A549 (cell line): ENCODE results near the gene DCP2. TPM values are rescaled to one million over a fixed set of nuclear protein-coding genes. Genes with fewer than 3 reads are reported as not detected.
"Not testable (repeated sequence)": the region's sequence is repeated elsewhere in the genome, so short reads cannot be mapped to it uniquely, and the experiment has no call there.

Source experiments
- ATAC-seq, 2 experiments: fragments of 200-7000 bp in 1 of 2; fragments of >200 bp in 1 of 2; cut with Nextera tagmentation in 1 of 2; cut with Tn5 transposase in 1 of 2; 3 replicates each; pipeline versions ENCODE4 v1.8.0 to v1.9.1; 2018 to 2020; ENCODE audit warnings: mild to moderate bottlenecking in 1 of 2, moderate library complexity in 1 of 2
- CTCF ChIA-PET: fragments of 300-600 bp; sonication (Branson Sonifier 250); formaldehyde crosslinking; extraction: SDS; loops from one replicate; lab custom pipeline; 2021; ENCODE audit warnings: antibody characterized with exemption, inconsistent platforms; lab: Yijun Ruan, JAX
- POLR2A ChIA-PET: fragments of 350-600 bp; formaldehyde crosslinking; extraction: SDS; loops from one replicate; lab custom pipeline; 2021; ENCODE audit warnings: antibody characterized with exemption, inconsistent platforms; lab: Yijun Ruan, JAX
- DNase-seq, 2 experiments: peaks; one replicate each; pipeline versions ENCODE4 v3.0.0 to v3.0.0-alpha.2; 2011 to 2016; ENCODE audit warnings: low read depth in 1 of 2, low spot score in 1 of 2
- FAIRE-seq: peaks from 2 replicates; lab custom pipeline; 2011; peaks lifted over from hg19 to GRCh38; lab: Jason Lieb, UNC
- H3K27ac ChIP-seq, 2 experiments: fragments of >200 bp; sonication (Bioruptor Twin); formaldehyde crosslinking; 3 replicates each; pipeline ENCODE4 v1.5.1; 2016 to 2017
- H3K4me1 ChIP-seq: fragments of >200 bp; sonication (Bioruptor Twin); formaldehyde crosslinking; 3 replicates; pipeline ENCODE4 v1.6.1; 2016
- H3K4me2 ChIP-seq: fragments of >200 bp; sonication (Bioruptor Twin); formaldehyde crosslinking; 3 replicates; pipeline ENCODE4 v1.6.1; 2016
- H3K4me3 ChIP-seq: fragments of >200 bp; sonication (Bioruptor Twin); formaldehyde crosslinking; 3 replicates; pipeline ENCODE4 v1.5.1; 2016
- H3K9me3 ChIP-seq: fragments of >200 bp; sonication (Bioruptor Twin); formaldehyde crosslinking; 3 replicates; pipeline ENCODE4 v1.6.1; 2016
- CBX2 ChIP-seq: fragments of 200-600 bp; sonication (generic); IDR thresholded peaks from 2 replicates; pipeline ENCODE4 v1.6.1; 2016; ENCODE audit warnings: low read depth, mild to moderate bottlenecking, borderline replicate concordance
- CEBPB ChIP-seq, 2 experiments: fragments of >200 bp in 1 of 2; sonication (Bioruptor Twin) in 1 of 2; formaldehyde crosslinking in 1 of 2; IDR thresholded peaks; 2 replicates each; pipeline ENCODE4 v1.6.1; 2012 to 2016
- CHD2 ChIP-seq: fragments of 150-350 bp; IDR thresholded peaks from 2 replicates; pipeline ENCODE4 v1.6.1; 2014; ENCODE audit warnings: low read length; ENCODE audit not compliant: partially characterized antibody
- EP300 ChIP-seq, 2 experiments: fragments of >200 bp; sonication (Bioruptor Twin); formaldehyde crosslinking; IDR thresholded peaks; 2 replicates in 1 of 2; 3 replicates in 1 of 2; pipeline ENCODE4 v1.6.1; 2016 to 2017
- FOSL2 ChIP-seq, 2 experiments: fragments of 450-650 bp in 1 of 2; fragments of >200 bp in 1 of 2; sonication (Bioruptor Twin) in 1 of 2; formaldehyde crosslinking; IDR thresholded peaks; 2 replicates each; pipeline versions ENCODE4 v1.5.0 to v1.6.1; 2016 to 2020; ENCODE audit warnings: mild to moderate bottlenecking in 1 of 2, moderate library complexity in 1 of 2
- GATA3 ChIP-seq: IDR thresholded peaks from 2 replicates; pipeline ENCODE4 v1.6.1; 2012; ENCODE audit warnings: borderline replicate concordance
- HDAC2 ChIP-seq: fragments of 200-600 bp; sonication (generic); IDR thresholded peaks from 2 replicates; pipeline ENCODE4 v1.6.1; 2016
- JUN ChIP-seq, 2 experiments: fragments of >200 bp; sonication (Bioruptor Twin); formaldehyde crosslinking; IDR thresholded peaks; 2 replicates in 1 of 2; 3 replicates in 1 of 2; pipeline ENCODE4 v1.6.1; 2016 to 2017
- JUNB ChIP-seq: fragments of >200 bp; sonication (Bioruptor Twin); formaldehyde crosslinking; IDR thresholded peaks from 2 replicates; pipeline ENCODE4 v1.6.1; 2016
- KDM1A ChIP-seq: fragments of 200-600 bp; sonication (generic); IDR thresholded peaks from 2 replicates; pipeline ENCODE4 v1.6.1; 2016; ENCODE audit warnings: low read depth, mild to moderate bottlenecking
- MAZ ChIP-seq: fragments of 150-350 bp; IDR thresholded peaks from 2 replicates; pipeline ENCODE4 v1.6.1; 2014; ENCODE audit warnings: antibody characterized with exemption, low read depth, low read length, borderline replicate concordance
- RARB ChIP-seq: fragments of 250-450 bp; sonication (Bioruptor Pico); IDR thresholded peaks from 2 replicates; pipeline ENCODE4 v1.8.0; 2021; ENCODE audit warnings: mild to moderate bottlenecking, moderate library complexity
- SMC3 ChIP-seq: fragments of >200 bp; sonication (Bioruptor Twin); formaldehyde crosslinking; IDR thresholded peaks from 3 replicates; pipeline ENCODE4 v1.6.1; 2018; ENCODE audit warnings: inconsistent platforms
- TFCP2L1 ChIP-seq: fragments of 250-450 bp; sonication (Bioruptor Pico); IDR thresholded peaks from 2 replicates; pipeline ENCODE4 v1.5.0; 2021; ENCODE audit warnings: mild to moderate bottlenecking
- ZFP36 ChIP-seq: fragments of 450-650 bp; IDR thresholded peaks from 2 replicates; pipeline ENCODE4 v1.6.1; 2014; ENCODE audit warnings: borderline replicate concordance; ENCODE audit not compliant: partially characterized antibody
- WGBS: methylation state at CpG from one replicate; pipeline ENCODE4 v1.1.6; 2017; ENCODE audit errors: missing lambda C conversion rate; 5-methylcytosine and 5-hydroxymethylcytosine counted together
- polyA plus RNA-seq, 4 experiments: library from polyadenylated mRNA; depleted of rRNA in 3 of 4; stranded (reverse); fragments of >200 nt; fragmentation: RNase III in 1 of 4; extraction: RNeasy Plus Mini Kit Qiagen cat#74134 plus additional on column Dnase treatment in 1 of 4; gene quantifications; 2 replicates in 3 of 4; 3 replicates in 1 of 4; pipeline ENCODE4 v1.2.3, GENCODE V29; 2011 to 2017
- TF ChIP-seq, protein P1 (sequence below): IDR thresholded peaks from 2 replicates; pipeline ENCODE4 v1.6.1; 2012
- TF ChIP-seq, protein P2 (sequence below): IDR thresholded peaks from 2 replicates; pipeline ENCODE4 v1.6.1; 2012
- TF ChIP-seq, protein P3 (sequence below): fragments of >200 bp; sonication (Bioruptor Twin); formaldehyde crosslinking; IDR thresholded peaks from 3 replicates; pipeline ENCODE4 v1.6.1; 2016

The DCP2 gene
- polyA plus RNA-seq, 2 of the 4 experiments (the other 2 are of a cell fraction) = 7.2 to 16.1 TPM

DNA sequence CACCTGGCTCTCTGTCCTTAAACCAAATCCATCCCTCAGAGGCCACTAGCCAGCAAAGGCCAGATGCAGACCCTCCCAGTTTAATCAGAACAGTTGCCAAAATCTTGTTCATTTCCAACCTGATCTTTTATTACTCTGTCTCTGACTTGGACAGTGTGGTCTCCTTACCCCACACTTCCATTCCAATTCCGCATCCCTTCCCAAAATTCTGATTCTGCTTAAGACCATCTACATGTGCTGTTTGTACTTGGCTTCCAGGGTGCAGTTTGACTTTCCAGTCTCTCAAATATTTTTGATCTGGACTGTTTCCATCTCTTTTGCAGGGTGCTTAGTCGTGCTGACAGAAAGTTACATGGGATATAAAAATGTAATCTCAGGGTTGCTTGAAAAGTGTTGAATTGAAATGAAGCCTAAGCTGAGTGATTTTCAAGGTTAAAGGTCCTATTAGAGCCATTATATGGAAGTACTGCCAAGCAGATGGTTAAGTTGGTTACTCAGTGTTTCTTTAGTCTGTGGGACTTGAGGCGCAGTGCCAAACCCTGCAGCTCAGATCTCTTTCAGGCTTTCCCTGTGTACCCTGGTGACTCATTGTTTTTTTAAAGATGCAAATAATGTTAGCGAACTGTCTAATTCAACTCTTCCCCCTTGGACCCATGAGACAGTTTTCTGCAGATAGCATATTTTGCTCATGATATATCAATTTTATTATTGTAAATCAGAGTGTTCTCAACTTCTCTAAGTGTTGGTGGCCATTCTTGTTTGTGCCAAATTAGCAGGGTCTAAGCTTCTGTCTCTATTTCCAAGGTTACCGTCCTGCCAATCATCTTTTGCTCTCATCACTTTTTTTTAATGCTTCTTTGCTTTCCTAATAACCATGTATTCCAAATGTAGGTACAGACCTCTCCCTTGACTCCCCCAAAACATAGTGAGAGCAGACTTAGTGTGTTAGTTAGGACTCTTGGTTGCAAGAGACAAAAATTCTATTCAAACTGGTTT, 18.2 kb upstream of the DCP2 start:
- Histone ChIP-seq H3K9me3 (no peaks in the 10 kb centered on the region), H3K4me1 (peaks cover 53% of the 10 kb centered on the region), H3K4me3 (peak overlapping the region; percentile 15; the same call in 2 of the 3 replicates), H3K4me2 (peak overlapping the region; percentile 78), H3K27ac (peak overlapping the region; percentile 67 to 78)
- 5% methylated on average over 5 of the region's 5 CpGs for WGBS
- POLR2A ChIA-PET = interaction anchor here (1.1 to 1.5 kb wide), 2 partner anchors 18 to 36 kb away, joined by 9 to 11 read pairs; partner anchors contain the start of genes DCP2 and REEP5
- CTCF ChIA-PET = interaction anchor here (0.6 to 2.4 kb wide), 3 partner anchors 9 to 210 kb away, joined by 3 to 9 read pairs (median 4); partner anchors contain the start of gene REEP5
- FAIRE-seq (peak; percentile 78), DNase-seq (peak; percentile 81 to 88), ATAC-seq (peak; percentile 92)
- TF ChIP-seq SMC3 = 0 out of 3 replicates have a peak, but pooled peaks have one; percentile 8
- no peak for TF ChIP-seq CHD2
- peak in 1 of 2 experiments; percentile 68; a peak in 2 of 4 replicates for TF ChIP-seq CEBPB (IDR thresholded peaks at IDR 0.05)
- peak in 1 of 2 experiments; percentile 75; a peak in 3 of 5 replicates for TF ChIP-seq JUN (IDR thresholded peaks at IDR 0.05)
- peak; percentile 93 for TF ChIP-seq FOSL2 (IDR thresholded peaks at IDR 0.05)
- TF ChIP-seq FOSL2 (CRISPR knock-in tag; IDR thresholded peaks at IDR 0.05) = peak; percentile 95
- TF ChIP-seq, protein P1, sequence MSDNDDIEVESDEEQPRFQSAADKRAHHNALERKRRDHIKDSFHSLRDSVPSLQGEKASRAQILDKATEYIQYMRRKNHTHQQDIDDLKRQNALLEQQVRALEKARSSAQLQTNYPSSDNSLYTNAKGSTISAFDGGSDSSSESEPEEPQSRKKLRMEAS = peak; percentile 49; the same call in 1 of the 2 replicates
- TF ChIP-seq MAZ = no peak
- no peak for TF ChIP-seq CBX2
- TF ChIP-seq TFCP2L1 (CRISPR knock-in tag) = no peak
- no peak for TF ChIP-seq ZFP36
- TF ChIP-seq, protein P2, sequence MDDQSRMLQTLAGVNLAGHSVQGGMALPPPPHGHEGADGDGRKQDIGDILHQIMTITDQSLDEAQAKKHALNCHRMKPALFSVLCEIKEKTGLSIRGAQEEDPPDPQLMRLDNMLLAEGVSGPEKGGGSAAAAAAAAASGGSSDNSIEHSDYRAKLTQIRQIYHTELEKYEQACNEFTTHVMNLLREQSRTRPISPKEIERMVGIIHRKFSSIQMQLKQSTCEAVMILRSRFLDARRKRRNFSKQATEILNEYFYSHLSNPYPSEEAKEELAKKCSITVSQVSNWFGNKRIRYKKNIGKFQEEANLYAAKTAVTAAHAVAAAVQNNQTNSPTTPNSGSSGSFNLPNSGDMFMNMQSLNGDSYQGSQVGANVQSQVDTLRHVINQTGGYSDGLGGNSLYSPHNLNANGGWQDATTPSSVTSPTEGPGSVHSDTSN = peak; percentile 38; the same call in 1 of the 2 replicates
- TF ChIP-seq EP300 (IDR thresholded peaks at IDR 0.05) = peak; percentile 30 to 50; a peak in 2 of 5 replicates
- no peak for TF ChIP-seq HDAC2
- peak; percentile 91 for TF ChIP-seq GATA3
- peak; percentile 91 for TF ChIP-seq JUNB
- no peak for TF ChIP-seq KDM1A
- TF ChIP-seq, protein P3, sequence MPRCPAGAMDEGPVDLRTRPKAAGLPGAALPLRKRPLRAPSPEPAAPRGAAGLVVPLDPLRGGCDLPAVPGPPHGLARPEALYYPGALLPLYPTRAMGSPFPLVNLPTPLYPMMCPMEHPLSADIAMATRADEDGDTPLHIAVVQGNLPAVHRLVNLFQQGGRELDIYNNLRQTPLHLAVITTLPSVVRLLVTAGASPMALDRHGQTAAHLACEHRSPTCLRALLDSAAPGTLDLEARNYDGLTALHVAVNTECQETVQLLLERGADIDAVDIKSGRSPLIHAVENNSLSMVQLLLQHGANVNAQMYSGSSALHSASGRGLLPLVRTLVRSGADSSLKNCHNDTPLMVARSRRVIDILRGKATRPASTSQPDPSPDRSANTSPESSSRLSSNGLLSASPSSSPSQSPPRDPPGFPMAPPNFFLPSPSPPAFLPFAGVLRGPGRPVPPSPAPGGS = 0 out of 3 replicates have a peak, but pooled peaks have one; percentile 36

DNA sequence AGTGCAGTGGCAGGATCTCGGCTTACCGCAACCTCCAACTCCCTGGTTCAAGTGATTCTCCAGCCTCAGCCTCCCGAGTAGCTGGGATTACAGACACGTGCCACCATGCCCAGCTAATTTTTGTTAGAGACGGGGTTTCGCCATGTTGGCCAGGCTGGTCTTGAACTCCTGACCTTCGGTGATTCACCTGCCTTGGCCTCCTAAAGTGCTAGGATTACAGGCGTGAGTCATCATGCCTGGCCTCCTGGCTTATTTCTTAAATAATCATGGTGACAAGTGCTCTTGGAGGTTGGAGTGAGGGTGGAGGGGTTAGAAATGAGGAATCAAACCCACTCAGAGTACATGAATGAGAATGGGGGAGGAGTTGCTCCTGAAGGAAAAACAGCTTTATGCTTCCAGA, 16.7 kb upstream of the DCP2 start:
- POLR2A ChIA-PET = interaction anchor here (1.0 to 3.3 kb wide), 2 partner anchors 16 to 99 kb away, joined by 3 to 13 read pairs; partner anchors contain the start of genes DCP2 and SRP19
- peak overlapping the region; percentile 36 to 78 for H3K27ac ChIP-seq
- CTCF ChIA-PET = interaction anchor here (0.8 to 2.0 kb wide), 6 partner anchors 9 to 38 kb away, joined by 3 to 6 read pairs (median 4); partner anchors contain the start of gene REEP5
- FAIRE-seq, H3K4me3 ChIP-seq, H3K9me3 ChIP-seq: not testable (repeated sequence)
- DNase-seq = peak; percentile 52 to 84
- H3K4me2 ChIP-seq = peak overlapping the region; percentile 78
- peak in 1 of 2 experiments; percentile 58; a peak in 3 of 6 replicates for ATAC-seq
- H3K4me1 ChIP-seq = peaks cover 63% of the 10 kb centered on the region
- TF ChIP-seq FOSL2 (IDR thresholded peaks at IDR 0.05) (peak; percentile 79), FOSL2 (CRISPR knock-in tag; IDR thresholded peaks at IDR 0.05) (peak; percentile 97), CEBPB (IDR thresholded peaks at IDR 0.05) (peak in 1 of 2 experiments; percentile 80; a peak in 2 of 4 replicates), RARB (peak; percentile 86), GATA3 (peak; percentile 76; the same call in 1 of the 2 replicates), JUNB (peak; percentile 83), JUN (IDR thresholded peaks at IDR 0.05) (peak in 1 of 2 experiments; percentile 46; a peak in 1 of 5 replicates), EP300 (IDR thresholded peaks at IDR 0.05) (0 out of 5 replicates have a peak, but pooled peaks have one; percentile 16 to 17)
- TF ChIP-seq, protein P1 = peak; percentile 88
- 25% methylated on average over 8 of the region's 8 CpGs for WGBS
